Activated CD4-positive, alpha-beta T cell treated with anti-CD3 and anti-CD28 coated beads, Interleukin-2, amount 50 U/mL, for 4 hours (primary cell): ENCODE data around the gene PEX11G.
A peak's percentile ranks its signal among the peaks of the same experiment; 100 is the strongest.

Source experiments
- DNase-seq, 2 experiments: peaks; one replicate each; pipeline ENCODE4 v3.0.0-alpha.2; 2020

Gene PEX11G

DNA sequence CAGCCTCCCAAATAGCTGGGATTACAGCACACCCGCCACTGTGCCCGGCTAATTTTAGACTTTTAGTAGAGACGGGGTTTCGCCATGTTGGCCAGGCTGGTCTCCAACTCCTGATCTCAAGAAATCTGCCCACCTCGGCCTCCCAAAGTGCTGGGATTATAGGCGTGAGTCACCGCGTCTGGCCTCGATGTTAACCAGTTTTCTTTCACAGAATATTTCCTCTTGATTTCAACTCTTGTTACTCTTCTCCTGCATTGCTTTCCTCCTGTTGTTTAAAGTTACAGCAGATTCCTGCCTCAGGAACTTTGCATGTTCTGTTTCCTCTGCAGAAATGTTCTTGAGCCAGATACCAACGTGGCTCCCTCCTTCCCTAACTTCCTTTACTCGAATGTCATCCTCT, 3.7 kb upstream of the PEX11G start:
- no peak for DNase-seq

GRCh38 chr19:7492142-7492541, 3.3 kb upstream of the PEX11G start:
- DNase-seq: peak; percentile 23

- no peak for DNase-seq
Observed at GRCh38 chr19:7489609-7490044, 792 bp upstream of the PEX11G start.

GRCh38 chr19:7486923-7487322, 1.9 kb downstream of the PEX11G start:
- DNase-seq: no peak

GRCh38 chr19:7483720-7484201, 5.1 kb downstream of the PEX11G start:
- DNase-seq: no peak

- no peak for DNase-seq
Observed at GRCh38 chr19:7482584-7483439, 6.0 kb downstream of the PEX11G start.

DNA sequence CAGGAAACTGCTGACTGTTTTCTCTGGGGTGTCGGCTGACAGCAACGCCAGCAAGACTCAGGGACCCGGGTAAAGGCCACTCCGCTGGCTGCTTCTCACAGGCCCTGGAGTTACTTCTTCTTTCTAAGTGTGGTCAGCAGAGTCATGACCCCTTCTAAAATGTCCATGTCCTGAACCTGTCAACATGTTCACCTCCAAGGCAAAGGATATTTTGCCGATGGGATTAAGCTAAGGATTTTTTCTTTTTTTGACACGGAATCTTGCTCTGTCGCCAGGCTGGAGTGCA, 7.9 kb downstream of the PEX11G start:
- no peak for DNase-seq

DNA sequence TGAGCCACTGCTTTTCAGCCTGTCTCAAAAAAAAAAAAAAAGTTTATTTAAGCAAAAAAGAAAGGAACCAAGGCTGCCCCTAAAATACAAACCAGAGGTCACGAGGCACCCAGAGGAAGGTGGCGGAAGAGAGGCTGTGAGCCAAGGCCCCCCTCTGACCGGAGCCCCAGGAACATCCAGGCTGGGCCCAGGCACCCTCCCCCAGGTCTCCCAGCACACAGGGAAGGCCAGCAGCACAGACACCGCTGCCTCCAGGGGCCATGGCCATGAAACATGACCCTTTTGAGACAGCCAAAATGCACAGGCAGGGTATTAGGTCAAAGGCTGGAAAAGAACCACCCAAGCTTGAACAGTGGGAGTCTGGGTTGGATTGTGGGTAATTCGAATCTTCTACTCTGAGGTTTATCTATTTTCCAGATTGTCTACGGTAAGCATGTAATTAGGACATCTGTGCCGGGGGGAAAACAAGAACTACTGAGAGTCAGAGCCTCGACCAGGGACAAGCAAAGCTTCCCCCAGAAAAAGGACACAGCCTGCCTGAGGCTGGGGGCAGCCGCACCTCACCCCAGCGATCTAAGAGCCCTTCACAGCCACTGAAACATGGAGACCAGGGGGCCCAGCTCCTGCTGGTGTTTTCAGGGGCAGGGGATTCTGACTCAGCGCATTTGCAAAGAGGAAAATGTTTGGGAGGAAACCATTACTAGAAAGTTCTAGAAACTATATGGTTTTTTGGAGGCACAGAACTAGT, 8.4 kb downstream of the PEX11G start:
- DNase-seq: no peak

DNA sequence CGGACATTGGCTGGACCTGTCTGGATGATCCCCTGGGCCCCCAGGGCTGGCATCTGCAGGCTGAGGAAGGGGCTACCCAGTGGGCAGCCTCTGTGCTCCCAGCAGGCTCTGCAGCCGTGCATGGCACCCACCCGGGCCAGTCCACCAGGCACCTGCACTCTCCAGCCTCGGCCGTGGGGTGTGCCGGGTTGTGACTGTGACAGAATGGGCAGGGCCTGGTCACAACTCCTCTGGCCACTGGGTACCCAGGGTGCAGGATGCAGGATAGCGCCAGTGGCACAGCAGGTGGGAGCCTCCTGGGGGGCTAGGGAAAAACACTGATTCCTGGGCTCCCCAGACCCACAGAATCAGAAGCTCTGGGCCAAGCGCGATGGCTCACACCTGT, 10.0 kb downstream of the PEX11G start:
- no peak for DNase-seq

DNA sequence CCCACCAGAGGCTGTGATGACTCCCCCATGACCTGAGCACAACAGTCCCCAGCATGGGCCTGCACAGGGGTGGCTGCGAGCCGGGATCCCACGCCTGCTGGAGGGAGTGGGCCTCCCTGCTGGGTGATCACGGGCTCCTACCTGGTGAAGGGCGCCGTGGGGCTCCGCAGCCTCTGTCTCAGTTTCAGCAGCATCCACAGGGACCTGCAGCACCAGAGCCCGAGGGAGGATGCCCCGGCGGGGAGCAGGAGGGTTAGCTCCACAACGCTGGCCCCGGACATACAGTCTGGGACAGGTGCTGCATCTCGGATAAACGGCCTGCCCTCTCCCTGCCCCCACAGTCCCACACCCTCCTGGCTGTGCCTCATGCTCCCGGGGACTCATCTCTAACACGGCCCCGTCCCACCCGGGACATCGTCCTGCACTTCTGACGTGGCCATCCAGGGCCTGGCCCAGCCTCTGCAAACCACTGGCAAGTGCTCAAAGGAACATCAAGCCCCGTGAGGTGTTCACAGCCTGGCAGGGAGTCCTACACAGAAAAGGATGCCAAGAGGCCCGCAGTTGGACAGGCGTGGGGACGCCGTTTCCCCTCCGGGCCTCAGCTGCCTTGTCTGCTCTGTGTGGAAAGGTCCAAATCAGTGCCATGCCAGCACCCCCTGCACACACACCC, 10.5 kb downstream of the PEX11G start:
- no peak for DNase-seq

DNA sequence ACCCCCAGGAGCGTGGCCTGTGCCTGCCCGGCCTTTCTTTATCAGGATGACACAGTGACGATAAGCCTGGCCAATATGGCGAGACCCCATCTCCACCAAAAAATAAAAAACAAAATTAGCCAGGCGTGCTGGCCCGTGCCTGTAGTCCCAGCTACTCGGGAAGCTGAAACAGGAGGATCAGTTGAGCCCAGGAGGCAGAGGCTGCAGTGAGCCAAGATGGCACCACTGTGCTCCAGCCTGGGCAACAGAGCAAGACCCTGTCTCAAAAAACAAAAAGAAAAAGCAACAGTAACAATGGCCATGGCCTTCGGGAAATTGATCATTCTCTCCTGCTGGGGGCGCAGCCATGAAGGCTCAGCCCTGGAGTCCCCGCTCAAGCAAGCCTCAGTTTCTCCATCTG, 11.1 kb downstream of the PEX11G start:
- DNase-seq: no peak

DNA sequence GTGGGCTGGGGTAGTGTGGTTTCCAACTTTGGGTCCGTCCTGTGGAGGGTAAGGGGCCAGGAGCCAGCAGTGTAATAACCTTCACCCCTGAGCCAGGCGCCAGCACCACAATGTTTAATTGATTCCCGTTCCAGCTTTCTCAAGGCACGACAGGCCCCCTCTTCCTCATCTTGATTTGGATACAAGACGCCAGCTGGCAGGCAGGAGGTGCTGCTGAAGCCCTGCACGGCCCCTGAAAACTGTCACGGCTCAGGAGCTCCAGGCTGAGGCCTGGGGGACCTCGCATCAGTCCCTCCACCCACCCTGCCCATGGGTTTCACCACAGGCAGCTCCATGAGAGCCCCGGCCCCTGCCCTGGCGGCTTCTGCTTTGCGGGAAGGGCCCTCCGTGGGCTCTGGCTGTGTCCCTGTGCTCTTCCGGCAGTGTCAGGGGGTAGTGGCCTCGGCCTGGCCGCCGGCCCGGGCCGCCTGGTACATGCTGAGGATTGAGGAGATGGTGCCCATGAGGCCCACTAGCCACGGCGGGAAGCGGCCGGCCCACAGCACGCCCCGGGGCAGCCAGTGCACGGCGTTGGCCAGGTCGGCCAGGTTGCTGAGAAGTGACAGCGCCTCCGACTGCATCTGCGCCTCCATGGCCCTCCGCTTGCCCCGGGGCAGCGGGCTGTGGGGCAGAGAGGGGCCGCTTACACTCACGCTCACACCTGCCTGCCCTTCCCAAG, 11.9 kb downstream of the PEX11G start:
- DNase-seq: no peak

DNA sequence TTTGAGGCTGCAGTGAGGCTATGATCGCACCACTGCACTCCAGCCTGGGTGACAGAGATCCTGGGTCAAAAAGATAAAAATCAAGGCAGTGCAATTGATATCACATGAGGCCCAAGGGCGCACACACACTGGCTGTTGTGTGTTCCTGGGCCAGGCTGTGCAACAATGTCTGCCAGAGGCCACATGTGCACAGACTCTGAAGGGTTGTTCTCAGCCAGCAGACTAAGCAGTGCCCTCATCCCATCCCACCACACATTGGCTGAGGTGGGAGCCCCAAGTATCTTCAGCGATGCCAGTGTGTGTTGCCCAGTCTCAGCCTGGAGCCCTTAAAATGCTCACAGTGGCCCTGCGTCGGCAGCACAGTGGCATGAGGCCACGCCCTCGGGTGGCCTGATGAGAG, 12.6 kb downstream of the PEX11G start:
- DNase-seq: no peak

DNA sequence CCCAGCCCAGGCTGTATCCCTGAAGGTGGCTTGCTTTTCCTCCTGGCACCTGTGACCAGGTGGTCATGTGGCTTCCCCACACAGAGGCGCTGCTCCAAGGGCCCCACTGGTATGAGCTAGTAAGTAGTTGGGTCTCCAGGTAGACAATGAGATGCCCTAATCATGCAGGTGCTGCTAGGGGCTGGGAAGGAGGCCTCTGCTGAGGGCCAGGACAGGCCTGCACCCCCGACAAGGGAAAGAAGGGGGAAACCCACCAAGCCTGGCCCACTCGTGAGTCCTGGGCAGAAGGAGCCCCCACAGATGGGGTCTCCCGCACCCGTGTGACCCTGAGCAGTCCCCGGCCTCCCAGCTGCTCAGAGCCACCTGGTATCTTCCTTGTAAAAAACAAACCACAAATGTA, 13.2 kb downstream of the PEX11G start:
- no peak for DNase-seq

DNA sequence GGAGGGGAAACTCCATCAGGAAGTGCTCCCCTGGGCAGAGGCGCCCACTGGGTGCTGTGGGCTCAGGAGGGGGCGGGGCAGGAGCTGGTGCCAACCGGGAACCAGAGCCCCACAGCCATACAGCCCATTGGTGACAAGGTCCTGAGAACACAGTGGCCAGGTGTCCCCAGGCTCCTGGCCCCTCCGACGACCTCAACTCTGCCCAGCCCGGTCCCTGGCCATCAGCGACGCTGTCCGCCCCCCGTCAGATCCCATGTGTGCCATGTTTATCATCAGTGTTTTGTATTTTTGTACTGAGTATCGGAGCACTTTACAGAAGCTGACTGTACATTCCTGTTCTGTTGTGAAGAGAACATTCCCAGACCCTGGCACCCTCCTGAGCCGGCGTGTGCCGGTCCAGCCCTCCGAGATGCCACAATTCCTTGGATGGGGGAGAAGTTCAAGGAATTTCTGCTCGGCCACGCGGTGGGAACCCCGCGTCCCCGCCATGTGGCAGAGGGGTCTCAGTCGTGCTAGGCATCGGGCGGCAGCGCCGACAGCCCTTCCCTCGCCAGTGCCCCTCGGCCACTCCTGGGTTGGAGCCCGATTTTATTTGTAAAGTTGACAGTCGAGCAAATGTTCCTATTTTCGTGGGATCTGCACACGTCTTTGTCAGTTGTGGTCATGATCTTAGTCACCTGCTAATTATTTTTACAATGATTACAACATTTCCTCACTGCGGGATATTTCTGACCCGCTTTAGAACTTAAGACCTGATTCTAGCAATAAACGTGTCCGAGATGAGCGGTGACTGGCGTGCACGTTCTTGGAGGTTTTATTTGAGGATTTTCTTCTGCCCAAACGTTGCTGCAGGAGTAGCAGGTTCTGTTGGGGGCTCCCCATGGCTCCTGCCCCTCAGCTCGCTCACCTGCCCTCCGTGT, 16.9 kb downstream of the PEX11G start:
- DNase-seq: no peak

- DNase-seq: no peak
Observed at GRCh38 chr19:7470540-7471305, 18.1 kb downstream of the PEX11G start.

DNA sequence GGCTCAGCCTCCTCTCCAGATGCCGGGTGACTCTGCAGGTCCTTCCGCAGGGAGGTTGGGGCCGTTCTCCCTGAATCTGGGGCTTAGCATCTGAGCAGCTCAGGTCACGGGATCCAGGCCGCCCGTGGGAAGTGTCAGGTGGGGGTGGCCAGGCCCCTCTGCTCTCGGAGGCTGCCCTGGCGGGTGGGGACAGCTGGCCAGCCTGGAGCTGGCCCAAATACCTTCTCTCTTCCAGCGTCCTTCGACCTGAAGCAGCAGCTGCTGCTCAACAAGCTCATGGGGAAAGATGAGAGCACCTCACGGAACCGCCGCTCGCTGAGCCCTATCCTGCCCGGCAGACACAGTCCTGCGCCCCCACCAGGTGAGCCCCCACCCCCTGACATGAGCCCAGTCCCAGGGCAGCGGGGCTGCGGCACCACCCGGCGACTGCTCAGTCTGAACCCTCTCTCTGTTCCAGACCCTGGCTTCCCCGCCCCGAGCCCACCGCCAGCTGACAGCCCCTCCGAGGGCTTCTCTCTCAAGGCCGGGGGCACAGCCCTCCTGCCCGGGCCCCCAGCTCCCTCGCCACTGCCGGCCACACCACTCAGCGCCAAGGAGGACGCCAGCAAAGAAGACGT, 19.1 kb downstream of the PEX11G start:
- no peak for DNase-seq

- DNase-seq: no peak
Observed at GRCh38 chr19:7468840-7469239, 20.0 kb downstream of the PEX11G start.

DNA sequence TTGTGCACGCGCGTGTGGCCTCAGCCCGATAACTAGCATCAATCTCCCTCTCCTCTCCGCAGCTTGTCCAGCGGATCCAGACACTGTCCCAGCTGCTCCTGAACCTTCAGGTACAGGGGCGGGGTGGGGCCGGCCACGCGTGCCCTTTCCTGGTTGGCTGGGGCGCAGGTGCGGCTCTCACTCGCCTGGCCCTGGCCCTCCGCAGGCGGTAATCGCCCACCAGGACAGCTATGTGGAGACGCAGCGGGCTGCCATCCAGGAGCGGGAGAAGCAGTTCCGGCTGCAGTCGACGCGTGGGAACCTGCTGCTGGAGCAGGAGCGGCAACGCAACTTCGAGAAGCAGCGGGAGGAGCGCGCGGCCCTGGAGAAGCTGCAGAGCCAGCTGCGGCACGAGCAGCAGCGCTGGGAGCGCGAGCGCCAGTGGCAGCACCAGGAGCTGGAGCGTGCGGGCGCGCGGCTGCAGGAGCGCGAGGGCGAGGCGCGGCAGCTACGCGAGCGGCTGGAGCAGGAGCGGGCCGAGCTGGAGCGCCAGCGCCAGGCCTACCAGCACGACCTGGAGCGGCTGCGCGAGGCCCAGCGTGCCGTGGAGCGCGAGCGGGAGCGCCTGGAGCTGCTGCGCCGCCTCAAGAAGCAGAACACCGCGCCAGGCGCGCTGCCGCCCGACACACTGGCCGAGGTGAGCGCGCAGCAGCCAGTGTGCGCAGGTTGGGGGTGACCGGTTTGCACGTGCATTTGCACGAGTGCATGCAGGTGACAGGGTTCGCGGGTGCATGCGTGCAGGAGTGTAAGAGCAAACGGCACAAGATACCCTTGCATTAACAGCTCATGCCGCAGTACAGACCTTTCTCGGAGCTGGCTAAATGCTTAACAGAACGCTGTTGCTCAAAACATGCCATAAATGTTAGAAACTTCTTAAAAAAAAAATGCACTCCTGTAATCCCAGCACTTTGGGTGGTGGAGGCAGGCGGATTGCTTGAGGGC, 21.5 kb downstream of the PEX11G start:
- DNase-seq: no peak
